ENCODE measurements around the gene FSTL4. TPM values are rescaled to one million over a fixed set of nuclear protein-coding genes. Genes with fewer than 3 reads are reported as not detected.

FSTL4 gene
- total and polyA plus RNA-seq, 2 of the 13 experiments (the other 11 are each of a cell fraction or from before 2014, with no cell fraction given): 2.1 to 3.0 TPM

GRCh38 chr5:133265720-133266526 is 346.4 kb downstream of the FSTL4 start (continued):
- TF ChIP-seq IKZF4 (CRISPR knock-in tag; IDR thresholded peaks at IDR 0.05; ENCODE audit: borderline replicate concordance, low read depth, not compliant biosample characterization): peak; percentile 61
- no peak for TF ChIP-seq CCDC6 (CRISPR knock-in tag; IDR thresholded peaks at IDR 0.05)
- 0 out of 2 replicates have a peak, but pooled peaks have one; percentile 35 for TF ChIP-seq HDAC2 (CRISPR knock-in tag; IDR thresholded peaks at IDR 0.05)
- no peak for TF ChIP-seq HNRNPH1 (optimal IDR thresholded peaks at IDR 0.05; ENCODE audit: low read depth, low read length)
- TF ChIP-seq ZNF710 (CRISPR knock-in tag; IDR thresholded peaks at IDR 0.05; ENCODE audit: borderline replicate concordance): no peak
- no peak for TF ChIP-seq PRDM10 (CRISPR knock-in tag; IDR thresholded peaks at IDR 0.05; ENCODE audit: low read depth)
- no peak for TF ChIP-seq REXO4 (CRISPR knock-in tag; IDR thresholded peaks at IDR 0.05; ENCODE audit: borderline replicate concordance)
- TF ChIP-seq TFAP4 (IDR thresholded peaks at IDR 0.05; ENCODE audit: borderline replicate concordance, low read depth): no peak
- no peak for TF ChIP-seq ZNF446 (CRISPR knock-in tag; IDR thresholded peaks at IDR 0.05)
- TF ChIP-seq, protein P1, sequence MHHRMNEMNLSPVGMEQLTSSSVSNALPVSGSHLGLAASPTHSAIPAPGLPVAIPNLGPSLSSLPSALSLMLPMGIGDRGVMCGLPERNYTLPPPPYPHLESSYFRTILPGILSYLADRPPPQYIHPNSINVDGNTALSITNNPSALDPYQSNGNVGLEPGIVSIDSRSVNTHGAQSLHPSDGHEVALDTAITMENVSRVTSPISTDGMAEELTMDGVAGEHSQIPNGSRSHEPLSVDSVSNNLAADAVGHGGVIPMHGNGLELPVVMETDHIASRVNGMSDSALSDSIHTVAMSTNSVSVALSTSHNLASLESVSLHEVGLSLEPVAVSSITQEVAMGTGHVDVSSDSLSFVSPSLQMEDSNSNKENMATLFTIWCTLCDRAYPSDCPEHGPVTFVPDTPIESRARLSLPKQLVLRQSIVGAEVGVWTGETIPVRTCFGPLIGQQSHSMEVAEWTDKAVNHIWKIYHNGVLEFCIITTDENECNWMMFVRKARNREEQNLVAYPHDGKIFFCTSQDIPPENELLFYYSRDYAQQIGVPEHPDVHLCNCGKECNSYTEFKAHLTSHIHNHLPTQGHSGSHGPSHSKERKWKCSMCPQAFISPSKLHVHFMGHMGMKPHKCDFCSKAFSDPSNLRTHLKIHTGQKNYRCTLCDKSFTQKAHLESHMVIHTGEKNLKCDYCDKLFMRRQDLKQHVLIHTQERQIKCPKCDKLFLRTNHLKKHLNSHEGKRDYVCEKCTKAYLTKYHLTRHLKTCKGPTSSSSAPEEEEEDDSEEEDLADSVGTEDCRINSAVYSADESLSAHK (CRISPR knock-in tag; IDR thresholded peaks at IDR 0.05; ENCODE audit: borderline replicate concordance): no peak
- TF ChIP-seq, protein P2, sequence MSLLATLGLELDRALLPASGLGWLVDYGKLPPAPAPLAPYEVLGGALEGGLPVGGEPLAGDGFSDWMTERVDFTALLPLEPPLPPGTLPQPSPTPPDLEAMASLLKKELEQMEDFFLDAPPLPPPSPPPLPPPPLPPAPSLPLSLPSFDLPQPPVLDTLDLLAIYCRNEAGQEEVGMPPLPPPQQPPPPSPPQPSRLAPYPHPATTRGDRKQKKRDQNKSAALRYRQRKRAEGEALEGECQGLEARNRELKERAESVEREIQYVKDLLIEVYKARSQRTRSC (CRISPR knock-in tag; IDR thresholded peaks at IDR 0.05; ENCODE audit: low read depth): no peak
- TF ChIP-seq, protein P3, sequence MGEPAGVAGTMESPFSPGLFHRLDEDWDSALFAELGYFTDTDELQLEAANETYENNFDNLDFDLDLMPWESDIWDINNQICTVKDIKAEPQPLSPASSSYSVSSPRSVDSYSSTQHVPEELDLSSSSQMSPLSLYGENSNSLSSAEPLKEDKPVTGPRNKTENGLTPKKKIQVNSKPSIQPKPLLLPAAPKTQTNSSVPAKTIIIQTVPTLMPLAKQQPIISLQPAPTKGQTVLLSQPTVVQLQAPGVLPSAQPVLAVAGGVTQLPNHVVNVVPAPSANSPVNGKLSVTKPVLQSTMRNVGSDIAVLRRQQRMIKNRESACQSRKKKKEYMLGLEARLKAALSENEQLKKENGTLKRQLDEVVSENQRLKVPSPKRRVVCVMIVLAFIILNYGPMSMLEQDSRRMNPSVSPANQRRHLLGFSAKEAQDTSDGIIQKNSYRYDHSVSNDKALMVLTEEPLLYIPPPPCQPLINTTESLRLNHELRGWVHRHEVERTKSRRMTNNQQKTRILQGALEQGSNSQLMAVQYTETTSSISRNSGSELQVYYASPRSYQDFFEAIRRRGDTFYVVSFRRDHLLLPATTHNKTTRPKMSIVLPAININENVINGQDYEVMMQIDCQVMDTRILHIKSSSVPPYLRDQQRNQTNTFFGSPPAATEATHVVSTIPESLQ (CRISPR knock-in tag; conservative IDR thresholded peaks at IDR 0.05): no peak
- TF ChIP-seq ZSCAN9 (CRISPR knock-in tag; IDR thresholded peaks at IDR 0.05; ENCODE audit: borderline replicate concordance): no peak
- no peak for TF ChIP-seq HES4 (CRISPR knock-in tag; IDR thresholded peaks at IDR 0.05; ENCODE audit: borderline replicate concordance)
- TF ChIP-seq NR1H2 (CRISPR knock-in tag; IDR thresholded peaks at IDR 0.05; ENCODE audit: borderline replicate concordance, low read depth): peak; percentile 41; the same call in 1 of the 2 replicates

All from HepG2 (cell line).